HG02943 (cell line): Measurements from ENCODE around the gene DGKD.
"Not testable (repeated sequence)": the region's sequence is repeated elsewhere in the genome, so short reads cannot be mapped to it uniquely, and the experiment has no call there.

Experiments
- ATAC-seq: cut with Tn5 transposase; IDR thresholded peaks from one replicate; pipeline ENCODE4 v1.9.1; 2021; ENCODE audit warnings: mild to moderate bottlenecking, low read depth, moderate library complexity; ENCODE audit not compliant: unreplicated experiment

DGKD gene

GRCh38 chr2:233360771-233361176, 6.5 kb downstream of the DGKD start:
- no peak for ATAC-seq

- ATAC-seq = no peak
These were observed 7.0 kb downstream of the DGKD start for GRCh38 chr2:233361297-233361696.

- no peak for ATAC-seq
These were observed 8.4 kb downstream of the DGKD start for GRCh38 chr2:233362742-233363141.

GRCh38 chr2:233363744-233364235, 9.5 kb downstream of the DGKD start:
- ATAC-seq = no peak

GRCh38 chr2:233365861-233366520, 11.7 kb downstream of the DGKD start:
- no peak for ATAC-seq

- ATAC-seq = no peak
These were observed 13.3 kb downstream of the DGKD start for GRCh38 chr2:233367586-233367985.

- ATAC-seq = no peak
These were observed 14.5 kb downstream of the DGKD start for GRCh38 chr2:233368756-233369155.

GRCh38 chr2:233369462-233369861, 15.2 kb downstream of the DGKD start:
- no peak for ATAC-seq

GRCh38 chr2:233369897-233370685, 15.8 kb downstream of the DGKD start:
- ATAC-seq = no peak

- no peak for ATAC-seq
These were observed 17.3 kb downstream of the DGKD start for GRCh38 chr2:233371641-233372040.

- no peak for ATAC-seq
These were observed 18.6 kb downstream of the DGKD start for GRCh38 chr2:233372855-233373254.

- ATAC-seq = no peak
These were observed 19.0 kb downstream of the DGKD start for GRCh38 chr2:233373316-233373715.

GRCh38 chr2:233374776-233375175, 20.5 kb downstream of the DGKD start:
- ATAC-seq = not testable (repeated sequence)

GRCh38 chr2:233375490-233376314, 21.4 kb downstream of the DGKD start:
- ATAC-seq = no peak

- ATAC-seq = no peak
These were observed 24.7 kb downstream of the DGKD start for GRCh38 chr2:233379034-233379433.

GRCh38 chr2:233379441-233379840, 25.1 kb downstream of the DGKD start:
- no peak for ATAC-seq

- no peak for ATAC-seq
These were observed 26.0 kb downstream of the DGKD start for GRCh38 chr2:233380132-233380895.

- no peak for ATAC-seq
These were observed 26.8 kb downstream of the DGKD start for GRCh38 chr2:233380995-233381637.

- ATAC-seq = no peak
These were observed 27.3 kb downstream of the DGKD start for GRCh38 chr2:233381638-233381995.

GRCh38 chr2:233384015-233384414, 29.7 kb downstream of the DGKD start:
- no peak for ATAC-seq
